Ovary (tissue), 9 donors: ENCODE measurements around the gene SLC39A5. TPM values are rescaled to one million over a fixed set of nuclear protein-coding genes. Genes with fewer than 3 reads are reported as not detected.

Experiments used
- DNase-seq, 5 donors: peaks; one replicate each; pipeline ENCODE4 v3.0.0-alpha.2; 2019 to 2020
- H3K27ac ChIP-seq, 2 donors: fragments of 200-600 bp; one replicate each; pipeline versions ENCODE4 v1.5.1 to v1.8.0; 2019 to 2022
- H3K27me3 ChIP-seq: fragments of 200-600 bp; one replicate; pipeline ENCODE4 v1.8.0; 2022
- H3K36me3 ChIP-seq: fragments of 200-600 bp; sonication (generic); one replicate; pipeline ENCODE4 v1.5.1; 2019
- H3K4me1 ChIP-seq: one replicate; pipeline ENCODE4 v1.8.1; 2013; ENCODE audit warnings: mild to moderate bottlenecking, moderate library complexity; ENCODE audit not compliant: insufficient read depth
- H3K4me3 ChIP-seq: fragments of 200-600 bp; sonication (generic); one replicate; pipeline ENCODE4 v1.5.1; 2017
- H3K9me3 ChIP-seq, 2 donors: fragments of 200-600 bp in 1 of 2; sonication (generic) in 1 of 2; one replicate each; pipeline versions ENCODE4 v1.5.1 to v1.8.1; 2013 to 2019; ENCODE audit warnings: mild to moderate bottlenecking in 1 of 2, moderate library complexity in 1 of 2
- CTCF ChIP-seq, 3 donors: fragments of 450-650 bp in 2 of 3; fragments of 200-600 bp in 1 of 3; IDR thresholded peaks; one replicate each; pipeline versions ENCODE4 v1.5.1 to v1.8.0; 2016 to 2022; ENCODE audit warnings: antibody characterized with exemption in 3 of 3, mild to moderate bottlenecking in 1 of 3
- EP300 ChIP-seq: sonication (generic); formaldehyde crosslinking; IDR thresholded peaks from one replicate; pipeline ENCODE4 v1.6.1; 2017; ENCODE audit warnings: antibody characterized with exemption
- POLR2A ChIP-seq: fragments of 450-650 bp; IDR thresholded peaks from one replicate; pipeline ENCODE4 v1.6.1; 2017; ENCODE audit warnings: antibody characterized with exemption, mild to moderate bottlenecking, moderate library complexity
- WGBS, 3 donors: extraction: QIAGEN DNeasy Blood & Tissue Kit in 1 of 3; methylation state at CpG; one replicate each; pipeline versions ENCODE4 v1.1.5 to v1.1.7; 2013 to 2017; 5-methylcytosine and 5-hydroxymethylcytosine counted together
- intact Hi-C, 4 donors: fragments of 100-400 bp; cut with DNase I; formaldehyde crosslinking; loops; one replicate each; pipeline versions ENCODE4 v1.11.0 to v1.15.1; 2022 to 2023
- polyA plus RNA-seq, 2 donors: library from polyadenylated mRNA; stranded (reverse); fragments of 200-250 nt in 1 of 2; fragments of 350-450 nt in 1 of 2; fragmentation: Illumina TruSeq in 1 of 2; extraction: RNeasy Lipid Tissue Mini Kit (QIAGEN cat#74804) in 1 of 2; gene quantifications; one replicate each; pipeline ENCODE4 v1.2.3, GENCODE V29; 2013 to 2014
- total RNA-seq, 7 donors: library from RNA; depleted of rRNA in 2 of 7; stranded (reverse); fragments of >200 nt in 2 of 7; fragmentation: NEBNext Ultra II Directional in 3 of 7; extraction: Animal tissue kit (Norgen Biotek cat#: 25700) in 3 of 7; gene quantifications; one replicate each; pipeline versions ENCODE4 v1.1.0 to v1.2.4, GENCODE V29; 2016 to 2023
- donor health status: DM: no; HTN: no; CAD: no; lungs with moderate emphysema.
- donor health status: DM: no; HTN: no; CAD: no.
- donor health status: Bipolar disorder and iron deficiency.
- donor health status: DM: yes; HTN: yes; CAD: no.
- donor health status: DM: no; HTN: no; CAD: no.
- donor health status: DM: yes; HTN: yes; CAD: no.

SLC39A5 gene
- total and polyA plus RNA-seq, 9 donors = 0.25 to 0.85 (median 0.67) TPM; not detected in 1

GRCh38 chr12:56198836-56199235 is 31.0 kb upstream of the SLC39A5 start:
- Histone ChIP-seq H3K27me3 (no peaks in the 10 kb centered on the region), H3K4me3 (no peak overlapping the region), H3K36me3 (no peaks in the 10 kb centered on the region), H3K9me3 (no peaks in the 10 kb centered on the region), H3K4me1 (peaks cover 1% of the 10 kb centered on the region), H3K27ac (no peak overlapping the region)
- TF ChIP-seq POLR2A = no peak
- TF ChIP-seq EP300 = no peak
- TF ChIP-seq CTCF (IDR thresholded peaks at IDR 0.05) = no peak
- DNase-seq = no peak
- 9 to 14% (median 12%) methylated on average over 1 of the region's 1 CpG for WGBS, 3 donors
- intact Hi-C loops = loop anchor here in 1 of 4 donors (10.0 kb wide), 2 partner anchors 96 to 266 kb away; partner anchors contain the start of gene SPRYD4

GRCh38 chr12:56202366-56202765 is 27.5 kb upstream of the SLC39A5 start:
- 33 to 45% (median 44%) methylated on average over 1 of the region's 1 CpG for WGBS, 3 donors
- Histone ChIP-seq H3K27ac (no peak overlapping the region), H3K27me3 (no peaks in the 10 kb centered on the region), H3K4me3 (no peak overlapping the region), H3K4me1 (no peaks in the 10 kb centered on the region), H3K36me3 (no peaks in the 10 kb centered on the region), H3K9me3 (no peaks in the 10 kb centered on the region)
- DNase-seq = no peak
- intact Hi-C loops = no loop called here
- no peak for TF ChIP-seq POLR2A
- TF ChIP-seq CTCF (IDR thresholded peaks at IDR 0.05) = no peak
- no peak for TF ChIP-seq EP300

DNA sequence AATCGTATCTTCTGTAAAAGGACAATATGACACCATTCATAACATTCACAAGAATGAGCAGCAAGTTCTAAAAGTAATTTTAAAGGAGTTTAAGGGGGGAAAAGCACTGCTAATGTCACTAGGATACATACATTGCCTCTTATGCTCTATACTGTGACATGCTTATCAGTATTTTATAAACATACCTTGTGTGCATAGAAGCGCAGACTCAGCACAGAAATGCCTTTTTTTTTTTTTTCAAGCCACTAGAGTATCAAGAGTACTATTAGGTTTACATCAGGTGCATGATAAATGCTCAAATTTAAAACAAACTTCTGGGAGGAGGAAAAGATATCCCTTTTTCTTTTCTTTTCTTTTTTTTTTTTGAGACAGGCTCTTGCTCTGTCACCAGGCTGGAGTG is 27.0 kb upstream of the SLC39A5 start:
- DNase-seq = no peak
- Histone ChIP-seq H3K4me3 (no peak overlapping the region), H3K27ac (no peak overlapping the region), H3K27me3 (no peaks in the 10 kb centered on the region), H3K4me1 (no peaks in the 10 kb centered on the region), H3K9me3 (no peaks in the 10 kb centered on the region), H3K36me3 (no peaks in the 10 kb centered on the region)
- 41 to 47% (median 42%) methylated on average over 2 of the region's 2 CpGs for WGBS, 3 donors
- intact Hi-C loops = no loop called here
- no peak for TF ChIP-seq EP300
- no peak for TF ChIP-seq CTCF (IDR thresholded peaks at IDR 0.05)
- TF ChIP-seq POLR2A = no peak

GRCh38 chr12:56204275-56204674 is 25.6 kb upstream of the SLC39A5 start:
- no peaks in the 10 kb centered on the region for H3K27me3 ChIP-seq
- H3K4me3 ChIP-seq = no peak overlapping the region
- no peak overlapping the region for H3K27ac ChIP-seq
- H3K4me1 ChIP-seq = no peaks in the 10 kb centered on the region
- DNase-seq = no peak
- H3K9me3 ChIP-seq = no peaks in the 10 kb centered on the region
- intact Hi-C loops = no loop called here
- no peaks in the 10 kb centered on the region for H3K36me3 ChIP-seq
- no peak for TF ChIP-seq EP300

GRCh38 chr12:56205445-56205844 is 24.4 kb upstream of the SLC39A5 start:
- Histone ChIP-seq H3K4me3 (no peak overlapping the region), H3K36me3 (peaks cover 2% of the 10 kb centered on the region), H3K9me3 (no peaks in the 10 kb centered on the region), H3K4me1 (no peaks in the 10 kb centered on the region), H3K27me3 (no peaks in the 10 kb centered on the region), H3K27ac (no peak overlapping the region)
- DNase-seq = no peak
- TF ChIP-seq EP300 (no peak), CTCF (IDR thresholded peaks at IDR 0.05) (no peak), POLR2A (no peak)
- intact Hi-C loops = no loop called here
